B cell (primary cell): ENCODE measurements around the gene COA8. TPM values are rescaled to one million over a fixed set of nuclear protein-coding genes. Genes with fewer than 3 reads are reported as not detected.
A peak's percentile ranks its signal among the peaks of the same experiment; 100 is the strongest.

Source experiments
- ATAC-seq: fragments of 200-7000 bp; cut with Tn5 transposase; one replicate; pipeline ENCODE4 v1.10.0; 2021; ENCODE audit warnings: low read depth, mild to moderate bottlenecking, moderate number of reproducible peaks, moderate library complexity
- CTCF ChIA-PET: fragments of 350-600 bp; sonication (Branson Sonifier 250); formaldehyde crosslinking; loops from one replicate; lab custom pipeline; 2021; ENCODE audit warnings: antibody characterized with exemption, inconsistent platforms; lab: Charles Lee
- POLR2A ChIA-PET: fragments of 350-600 bp; sonication (Branson Sonifier 250); formaldehyde crosslinking; loops from one replicate; lab custom pipeline; 2021; ENCODE audit warnings: antibody characterized with exemption; lab: Charles Lee
- DNase-seq: peaks from one replicate; pipeline ENCODE4 v3.0.0; 2013
- H2AFZ ChIP-seq: 2 replicates; pipeline ENCODE4 v1.6.1; 2012; ENCODE audit warnings: mild to moderate bottlenecking, low read depth, low read length; ENCODE audit not compliant: insufficient read depth, poor library complexity, severe bottlenecking
- H3K27ac ChIP-seq, 2 donors: 1 replicate in 1 of 2; 2 replicates in 1 of 2; pipeline ENCODE4 v1.5.1; 2012 to 2013; ENCODE audit warnings: low read length in 2 of 2, mild to moderate bottlenecking in 2 of 2, moderate library complexity in 1 of 2
- H3K27me3 ChIP-seq, 4 experiments: fragments of 200-600 bp in 1 of 4; sonication (generic) in 1 of 4; replicated peaks in 1 of 4; 1 replicate in 2 of 4; 2 replicates in 2 of 4; pipeline versions ENCODE4 v1.6.1 to v1.7.0; 2013 to 2016; ENCODE audit warnings: low read length in 3 of 4, mild to moderate bottlenecking in 2 of 4, mixed read lengths in 1 of 4, moderate library complexity in 1 of 4; ENCODE audit not compliant: insufficient read depth in 4 of 4, control insufficient read depth in 3 of 4; ENCODE audit errors: control extremely low read depth in 1 of 4
- H3K36me3 ChIP-seq, 2 experiments: replicated peaks in 1 of 2; 1 replicate in 1 of 2; 2 replicates in 1 of 2; pipeline versions ENCODE4 v1.6.1 to v1.7.1; 2013; ENCODE audit warnings: low read length in 1 of 2; ENCODE audit not compliant: insufficient read depth in 2 of 2, control insufficient read depth in 1 of 2; ENCODE audit errors: control extremely low read depth in 1 of 2, extremely low read depth in 1 of 2
- H3K4me1 ChIP-seq, 2 donors: fragments of 200-600 bp in 1 of 2; sonication (generic) in 1 of 2; 1 replicate in 1 of 2; 2 replicates in 1 of 2; pipeline versions ENCODE4 v1.5.1 to v1.6.1; 2013 to 2017; ENCODE audit warnings: low read length in 2 of 2; ENCODE audit not compliant: control insufficient read depth in 2 of 2, insufficient read depth in 2 of 2
- H3K4me2 ChIP-seq: replicated peaks from 2 replicates; pipeline ENCODE3; 2012; ENCODE audit warnings: mild to moderate bottlenecking, low read depth, low read length; ENCODE audit not compliant: poor library complexity, severe bottlenecking
- H3K4me3 ChIP-seq, 5 experiments: fragments of 200-600 bp in 1 of 5; sonication (generic) in 1 of 5; 1 replicate in 3 of 5; 2 replicates in 2 of 5; pipeline versions ENCODE4 v1.5.1 to v1.7.0; 2011 to 2016; ENCODE audit warnings: low read length in 4 of 5, mild to moderate bottlenecking in 4 of 5, low read depth in 2 of 5, control low read depth in 1 of 5, moderate library complexity in 1 of 5; ENCODE audit not compliant: insufficient read depth in 1 of 5; ENCODE audit errors: control extremely low read depth in 1 of 5, extremely low read depth in 1 of 5
- H3K79me2 ChIP-seq: fragments of 200-600 bp; sonication (generic); one replicate; pipeline ENCODE4 v1.6.0; 2016; ENCODE audit warnings: low read length; ENCODE audit not compliant: control insufficient read depth, insufficient read depth
- H3K9ac ChIP-seq: fragments of 200-600 bp; sonication (generic); 2 replicates; pipeline ENCODE4 v1.6.1; 2017; ENCODE audit warnings: mild to moderate bottlenecking, low read length, moderate library complexity
- H3K9me3 ChIP-seq, 3 donors: one replicate each; pipeline versions ENCODE4 v1.6.1 to v1.7.1; 2013; ENCODE audit warnings: low read length in 2 of 3; ENCODE audit not compliant: control insufficient read depth in 2 of 3, insufficient read depth in 1 of 3; ENCODE audit errors: control extremely low read depth in 1 of 3
- H4K20me1 ChIP-seq: 2 replicates; pipeline ENCODE4 v1.6.0; 2012; ENCODE audit warnings: mild to moderate bottlenecking, low read length; ENCODE audit not compliant: insufficient read depth, control insufficient read depth, poor library complexity, severe bottlenecking
- H3K27ac Mint-ChIP-seq: one replicate; pipeline ENCODE4 v1.8.0; 2021; ENCODE audit warnings: mixed read lengths
- H3K27me3 Mint-ChIP-seq: one replicate; pipeline ENCODE4 v1.8.0; 2021; ENCODE audit warnings: mixed read lengths
- H3K4me1 Mint-ChIP-seq: one replicate; pipeline ENCODE4 v1.8.0; 2021; ENCODE audit warnings: mixed read lengths
- H3K4me3 Mint-ChIP-seq: one replicate; pipeline ENCODE4 v1.8.0; 2021; ENCODE audit warnings: mixed read lengths
- H3K9me3 Mint-ChIP-seq: one replicate; pipeline ENCODE4 v1.8.0; 2022; ENCODE audit warnings: mixed read lengths; ENCODE audit not compliant: insufficient read depth
- CTCF ChIP-seq: fragments of 200-600 bp; IDR thresholded peaks from one replicate; pipeline ENCODE4 v1.8.0; 2022; ENCODE audit warnings: antibody characterized with exemption, mild to moderate bottlenecking
- EZH2 ChIP-seq: IDR thresholded peaks from 2 replicates; pipeline ENCODE4 v1.6.1; 2012; ENCODE audit warnings: borderline replicate concordance, low read depth, mild to moderate bottlenecking, moderate library complexity, low read length; ENCODE audit not compliant: insufficient read depth, poor library complexity, severe bottlenecking
- WGBS: methylation state at CpG from one replicate; pipeline ENCODE4 v1.1.5; 2013; ENCODE audit warnings: missing lambda C conversion rate; ENCODE audit not compliant: insufficient coverage; 5-methylcytosine and 5-hydroxymethylcytosine counted together
- intact Hi-C: fragments of 100-400 bp; cut with micrococcal nuclease; formaldehyde crosslinking; loops from one replicate; pipeline ENCODE4 v1.10.0; 2022
- polyA plus RNA-seq: library from polyadenylated mRNA; depleted of rRNA; stranded (reverse); fragments of >200 nt; gene quantifications from 2 replicates; pipeline ENCODE4 v1.2.3, GENCODE V29; 2012
- total RNA-seq, 2 donors: library from RNA; stranded (reverse); fragments of 120-200 nt in 1 of 2; gene quantifications; 1 replicate in 1 of 2; 2 replicates in 1 of 2; pipeline versions ENCODE4 v1.2.3 to v1.2.4, GENCODE V29; 2013 to 2022

COA8 gene
- total and polyA plus RNA-seq, 2 donors (not counting 1 experiment from before 2014, with no cell fraction given), result 7.5 to 24.9 TPM

GRCh38 chr14:103523575-103523954 lies 39.2 kb upstream of the COA8 start:
- no peak for TF ChIP-seq EZH2
- no peak for TF ChIP-seq CTCF
- ChIA-PET CTCF (interaction anchor here (0.7 kb wide), 1 partner anchor 41 kb away, joined by 5 read pairs; no protein-coding TSS in a partner anchor), POLR2A (no interaction called here)
- Histone ChIP-seq H3K27ac (no peak overlapping the region), H3K4me3 (no peak overlapping the region), H3K9me3 (peaks cover 0 to 14% (median 0%) of the 10 kb centered on the region in 3 donors), H3K4me1 (peaks cover 42 to 55% of the 10 kb centered on the region in 2 donors), H2AFZ (no peak overlapping the region), H4K20me1 (peaks cover 7% of the 10 kb centered on the region), H3K4me2 (no peak overlapping the region), H3K27me3 (peaks cover 0 to 32% (median 11%) of the 10 kb centered on the region in 4 experiments), H3K36me3 (no peaks in the 10 kb centered on the region), H3K79me2 (no peaks in the 10 kb centered on the region), H3K9ac (no peak overlapping the region)
- Mint-ChIP-seq H3K4me1 (peaks cover 39% of the 10 kb centered on the region), H3K27ac (no peak overlapping the region), H3K4me3 (peak overlapping the region; percentile 61), H3K9me3 (no peaks in the 10 kb centered on the region), H3K27me3 (peaks cover 3% of the 10 kb centered on the region)
- ATAC-seq (no peak), DNase-seq (no peak)
- intact Hi-C loops, result no loop called here
- WGBS, result 74% methylated on average over 7 of the region's 10 CpGs

- H3K9ac ChIP-seq, result no peak overlapping the region
- no peak for DNase-seq
- intact Hi-C loops, result no loop called here
- no peak overlapping the region for H3K4me2 ChIP-seq
- H3K9me3 ChIP-seq, result peaks cover 0 to 14% (median 0%) of the 10 kb centered on the region in 3 donors
- no peaks in the 10 kb centered on the region for H3K9me3 Mint-ChIP-seq
- H3K27ac Mint-ChIP-seq, result no peak overlapping the region
- no peak overlapping the region for H2AFZ ChIP-seq
- peaks cover 2% of the 10 kb centered on the region for H3K79me2 ChIP-seq
- no peak overlapping the region for H3K27ac ChIP-seq
- peak overlapping the region; percentile 61 for H3K4me3 Mint-ChIP-seq
- H4K20me1 ChIP-seq, result peaks cover under 1% of the 10 kb centered on the region
- H3K27me3 ChIP-seq, result peaks cover 0 to 32% (median 11%) of the 10 kb centered on the region in 4 experiments
- no peak overlapping the region for H3K4me3 ChIP-seq
- ATAC-seq, result no peak
- no peaks in the 10 kb centered on the region for H3K36me3 ChIP-seq
- peaks cover 40 to 52% of the 10 kb centered on the region in 2 donors for H3K4me1 ChIP-seq
- WGBS, result 80% methylated on average over 10 of the region's 12 CpGs
- H3K4me1 Mint-ChIP-seq, result peaks cover 40% of the 10 kb centered on the region
- TF ChIP-seq EZH2 (no peak), CTCF (no peak)
- POLR2A ChIA-PET, result no interaction called here
- H3K27me3 Mint-ChIP-seq, result peaks cover 3% of the 10 kb centered on the region
- CTCF ChIA-PET, result interaction anchor here (0.7 kb wide), 1 partner anchor 40 kb away, joined by 5 read pairs; no protein-coding TSS in a partner anchor
Measured at GRCh38 chr14:103524002-103524935, 38.5 kb upstream of the COA8 start.
